ENCODE results near the gene MAVS.
"Not testable (repeated sequence)": the region's sequence is repeated elsewhere in the genome, so short reads cannot be mapped to it uniquely, and the experiment has no call there.

Gene MAVS

GRCh38 chr20:3854462-3854871, 7.8 kb downstream of the MAVS start:
- DNase-seq (ENCODE audit: low read depth): no peak

GRCh38 chr20:3857405-3857804, 10.8 kb downstream of the MAVS start:
- no peak for DNase-seq (ENCODE audit: low read depth)

GRCh38 chr20:3858689-3859088, 12.1 kb downstream of the MAVS start:
- no peak for DNase-seq (ENCODE audit: low read depth)

- DNase-seq (ENCODE audit: low read depth): no peak
Observed at GRCh38 chr20:3861191-3861590, 14.6 kb downstream of the MAVS start.

- no peak for DNase-seq (ENCODE audit: low read depth)
Observed at GRCh38 chr20:3862333-3862732, 15.7 kb downstream of the MAVS start.

- DNase-seq (ENCODE audit: low read depth): no peak
Observed at GRCh38 chr20:3863317-3863716, 16.7 kb downstream of the MAVS start.

- no peak for DNase-seq (ENCODE audit: low read depth)
Observed at GRCh38 chr20:3864518-3864917, 17.9 kb downstream of the MAVS start.

GRCh38 chr20:3865152-3865886, 18.7 kb downstream of the MAVS start:
- DNase-seq (ENCODE audit: low read depth): no peak

- no peak for DNase-seq (ENCODE audit: low read depth)
Observed at GRCh38 chr20:3865887-3866407, 19.3 kb downstream of the MAVS start.

- DNase-seq (ENCODE audit: low read depth): no peak
Observed at GRCh38 chr20:3866464-3866863, 19.8 kb downstream of the MAVS start.

- DNase-seq (ENCODE audit: low read depth): no peak
Observed at GRCh38 chr20:3867802-3868201, 21.2 kb downstream of the MAVS start.

GRCh38 chr20:3869839-3870634, 23.4 kb downstream of the MAVS start:
- no peak for DNase-seq (ENCODE audit: low read depth)

- DNase-seq (ENCODE audit: low read depth): no peak
Observed at GRCh38 chr20:3871550-3872265, 25.1 kb downstream of the MAVS start.

GRCh38 chr20:3873507-3873906, 26.9 kb downstream of the MAVS start:
- no peak for DNase-seq (ENCODE audit: low read depth)

- no peak for DNase-seq (ENCODE audit: low read depth)
Observed at GRCh38 chr20:3874194-3874844, 27.7 kb downstream of the MAVS start.

- no peak for DNase-seq (ENCODE audit: low read depth)
Observed at GRCh38 chr20:3875378-3875974, 28.8 kb downstream of the MAVS start.

GRCh38 chr20:3876000-3876399, 29.4 kb downstream of the MAVS start:
- no peak for DNase-seq (ENCODE audit: low read depth)

GRCh38 chr20:3876676-3877075, 30.0 kb downstream of the MAVS start:
- DNase-seq (ENCODE audit: low read depth): no peak

GRCh38 chr20:3878921-3879274, 32.3 kb downstream of the MAVS start:
- DNase-seq (ENCODE audit: low read depth): not testable (repeated sequence)

GRCh38 chr20:3885715-3886114, 39.1 kb downstream of the MAVS start:
- no peak for DNase-seq (ENCODE audit: low read depth)

GRCh38 chr20:3887876-3888620, 41.4 kb downstream of the MAVS start:
- DNase-seq (ENCODE audit: low read depth): no peak
